SK-N-SH (cell line): ENCODE results near the gene WBP2. TPM values are rescaled to one million over a fixed set of nuclear protein-coding genes. Genes with fewer than 3 reads are reported as not detected.

Experiments used
- CTCF ChIA-PET: fragments of 300-600, 350-600 bp; formaldehyde crosslinking; extraction: SDS; loops from one replicate; lab custom pipeline; 2021; lab: Yijun Ruan, JAX
- POLR2A ChIA-PET: fragments of 350-600 bp; sonication (Branson Sonifier 250); formaldehyde crosslinking; extraction: SDS; loops from one replicate; lab custom pipeline; 2020; ENCODE audit warnings: antibody characterized with exemption, inconsistent platforms; lab: Yijun Ruan, JAX
- DNase-seq: peaks from one replicate; pipeline ENCODE4 v3.0.0; 2012
- H2AFZ ChIP-seq: fragments of 200-600 bp; sonication (generic); 2 replicates; pipeline ENCODE4 v1.8.1; 2016; ENCODE audit warnings: antibody characterized with exemption, mild to moderate bottlenecking, low read depth
- H3F3A ChIP-seq: fragments of 200-600 bp; sonication (generic); replicated peaks from 2 replicates; pipeline ENCODE3; 2016; ENCODE audit warnings: antibody characterized with exemption, mild to moderate bottlenecking; ENCODE audit not compliant: insufficient read depth
- H3K27ac ChIP-seq, 2 experiments: fragments of 200-500 bp in 1 of 2; fragments of 200-600 bp in 1 of 2; sonication (Bioruptor generic) in 1 of 2; sonication (generic), shearing (Covaris generic) in 1 of 2; 2 replicates each; pipeline versions ENCODE4 v1.5.1 to v1.6.1; 2014 to 2016; ENCODE audit warnings: low read depth in 2 of 2, inconsistent platforms in 1 of 2, low read length in 1 of 2, mild to moderate bottlenecking in 1 of 2, mixed read lengths in 1 of 2
- H3K27me3 ChIP-seq: fragments of 200-600 bp; sonication (generic), shearing (Covaris generic); 2 replicates; pipeline ENCODE4 v1.6.1; 2016; ENCODE audit warnings: mixed run types; ENCODE audit not compliant: insufficient read depth
- H3K36me3 ChIP-seq, 2 experiments: fragments of 200-500 bp in 1 of 2; fragments of 200-600 bp in 1 of 2; sonication (Bioruptor generic) in 1 of 2; sonication (generic) in 1 of 2; replicated peaks in 1 of 2; 2 replicates each; pipeline versions ENCODE3 to v1.5.1; 2014 to 2016; ENCODE audit warnings: low read length in 1 of 2, mild to moderate bottlenecking in 1 of 2; ENCODE audit not compliant: insufficient read depth in 2 of 2, control insufficient read depth in 1 of 2
- H3K4me1 ChIP-seq, 2 experiments: fragments of 200-500 bp in 1 of 2; fragments of 200-600 bp in 1 of 2; sonication (Bioruptor generic) in 1 of 2; sonication (generic), shearing (Covaris generic) in 1 of 2; 2 replicates each; pipeline versions ENCODE4 v1.5.1 to v1.6.1; 2014 to 2016; ENCODE audit warnings: low read depth in 1 of 2, low read length in 1 of 2, mixed run types in 1 of 2; ENCODE audit not compliant: insufficient read depth in 2 of 2, control insufficient read depth in 1 of 2
- H3K4me2 ChIP-seq: fragments of 200-600 bp; sonication (generic), shearing (Covaris generic); 2 replicates; pipeline ENCODE4 v1.6.1; 2017; ENCODE audit warnings: mixed run types
- H3K4me3 ChIP-seq, 2 experiments: fragments of 200-500 bp in 1 of 2; fragments of 200-600 bp in 1 of 2; sonication (Bioruptor generic) in 1 of 2; sonication (generic), shearing (Covaris generic) in 1 of 2; 2 replicates each; pipeline versions ENCODE4 v1.5.1 to v1.8.1; 2014 to 2016; ENCODE audit warnings: low read depth in 2 of 2, inconsistent platforms in 1 of 2, low read length in 1 of 2, mild to moderate bottlenecking in 1 of 2, mixed read lengths in 1 of 2, moderate library complexity in 1 of 2
- H3K79me2 ChIP-seq: fragments of 200-600 bp; sonication (generic); 2 replicates; pipeline ENCODE4 v1.8.1; 2017; ENCODE audit warnings: mild to moderate bottlenecking; ENCODE audit not compliant: insufficient read depth
- H3K9ac ChIP-seq: fragments of 200-600 bp; sonication (generic); 2 replicates; pipeline ENCODE4 v1.6.1; 2017; ENCODE audit warnings: mixed run types
- H3K9me2 ChIP-seq: fragments of 200-600 bp; sonication (generic); 2 replicates; pipeline ENCODE4 v1.6.1; 2017; ENCODE audit warnings: mixed run types
- H3K9me3 ChIP-seq: fragments of 200-600 bp; sonication (generic); 2 replicates; pipeline ENCODE4 v1.6.1; 2017; ENCODE audit warnings: mixed run types, mild to moderate bottlenecking, moderate library complexity
- H4K20me1 ChIP-seq: fragments of 200-600 bp; sonication (generic); 2 replicates; pipeline ENCODE4 v1.6.1; 2017; ENCODE audit warnings: mild to moderate bottlenecking, mixed run types; ENCODE audit not compliant: insufficient read depth
- CTCF ChIP-seq: fragments of 200-600 bp; sonication (generic); IDR thresholded peaks from 2 replicates; pipeline ENCODE4 v1.6.1; 2017; ENCODE audit warnings: antibody characterized with exemption, mild to moderate bottlenecking, moderate library complexity
- FOXJ3 ChIP-seq: sonication (generic); formaldehyde crosslinking; IDR thresholded peaks from 2 replicates; pipeline ENCODE4 v1.5.1; 2020; ENCODE audit warnings: mild to moderate bottlenecking, missing genetic modification reagents
- GABPA ChIP-seq: IDR thresholded peaks from 2 replicates; pipeline ENCODE4 v1.4.0; 2012; ENCODE audit warnings: low read depth, mild to moderate bottlenecking
- MAX ChIP-seq: IDR thresholded peaks from 2 replicates; pipeline ENCODE4 v1.4.0; 2012; ENCODE audit warnings: low read depth
- RAD21 ChIP-seq: IDR thresholded peaks from 2 replicates; pipeline ENCODE4 v1.6.1; 2012; ENCODE audit warnings: mild to moderate bottlenecking, low read length
- RCOR1 ChIP-seq: fragments of 150-350 bp; IDR thresholded peaks from 2 replicates; pipeline ENCODE4 v1.6.1; 2017; ENCODE audit warnings: antibody characterized with exemption, low read length
- REST ChIP-seq: IDR thresholded peaks from 2 replicates; pipeline ENCODE4 v1.6.1; 2012; ENCODE audit warnings: mild to moderate bottlenecking, low read depth, low read length, moderate library complexity
- SIN3A ChIP-seq: IDR thresholded peaks from 2 replicates; pipeline ENCODE4 v1.6.1; 2012; ENCODE audit warnings: low read depth, mild to moderate bottlenecking, low read length, moderate library complexity, borderline replicate concordance
- TAF1 ChIP-seq: IDR thresholded peaks from 2 replicates; pipeline ENCODE4 v1.6.1; 2012; ENCODE audit warnings: low read depth, mild to moderate bottlenecking, low read length, moderate library complexity, borderline replicate concordance
- USF1 ChIP-seq: IDR thresholded peaks from 2 replicates; pipeline ENCODE4 v1.4.0; 2012; ENCODE audit warnings: low read depth, borderline replicate concordance
- USF2 ChIP-seq: fragments of 150-350 bp; IDR thresholded peaks from 2 replicates; pipeline ENCODE4 v1.6.1; 2017; ENCODE audit warnings: antibody characterized with exemption, low read length, low read depth, borderline replicate concordance
- ZBTB33 ChIP-seq: IDR thresholded peaks from 2 replicates; pipeline ENCODE4 v1.4.0; 2012; ENCODE audit warnings: low read depth, borderline replicate concordance
- WGBS: methylation state at CpG from one replicate; pipeline ENCODE4 v1.1.6; 2017; ENCODE audit warnings: low lambda C conversion rate; 5-methylcytosine and 5-hydroxymethylcytosine counted together
- polyA plus RNA-seq, 3 experiments: library from polyadenylated mRNA; depleted of rRNA; stranded (reverse); fragments of >200 nt; gene quantifications; 2 replicates each; pipeline ENCODE4 v1.2.3, GENCODE V29; 2012

WBP2 gene
- polyA plus RNA-seq, 1 of the 3 experiments (the other 2 are of a cell fraction), result 55.8 TPM

GRCh38 chr17:75810216-75810615, 44.9 kb downstream of the WBP2 start:
- TF ChIP-seq USF1, result no peak
- no peak for TF ChIP-seq USF2
- no peak for TF ChIP-seq GABPA
- TF ChIP-seq REST, result no peak
- TF ChIP-seq SIN3A, result no peak
- TF ChIP-seq CTCF, result no peak
- no peak for TF ChIP-seq MAX
- no peak for TF ChIP-seq ZBTB33
- no peak for TF ChIP-seq RCOR1
- TF ChIP-seq TAF1, result no peak
- no peak for TF ChIP-seq FOXJ3
- no peak for TF ChIP-seq RAD21
- TF ChIP-seq, all 33 proteins: peak for 0
- POLR2A ChIA-PET, result no interaction called here
- H3K36me3 ChIP-seq, result peaks cover 5 to 26% of the 10 kb centered on the region in 2 experiments
- no peak overlapping the region for H3K9ac ChIP-seq
- H3K79me2 ChIP-seq, result peaks cover 21% of the 10 kb centered on the region; the same call in 1 of the 2 replicates
- 97% methylated on average over 5 of the region's 5 CpGs for WGBS
- CTCF ChIA-PET, result interaction anchor here (1.0 to 2.5 kb wide), 2 partner anchors 18 to 48 kb away, joined by 3 to 8 read pairs; no protein-coding TSS in a partner anchor
- no peak for DNase-seq
- no peak overlapping the region for H3K27ac ChIP-seq
- no peaks in the 10 kb centered on the region for H3K9me3 ChIP-seq
- no peaks in the 10 kb centered on the region for H4K20me1 ChIP-seq
- no peaks in the 10 kb centered on the region for H3K9me2 ChIP-seq
- no peak overlapping the region for H3K4me3 ChIP-seq
- H3F3A ChIP-seq, result peaks cover 6% of the 10 kb centered on the region
- no peak overlapping the region for H3K4me2 ChIP-seq
- peaks cover 6 to 7% of the 10 kb centered on the region in 2 experiments; a peak in 3 of 4 replicates for H3K4me1 ChIP-seq
- no peaks in the 10 kb centered on the region for H3K27me3 ChIP-seq
- H2AFZ ChIP-seq, result no peak overlapping the region
